Endothelial cell of umbilical vein (primary cell): ENCODE data around the gene MEIS3. TPM values are rescaled to one million over a fixed set of nuclear protein-coding genes. Genes with fewer than 3 reads are reported as not detected.

Experiments
- BruUV-seq: library from RNA; stranded (reverse); fragments of 400-500 nt; replicated peaks from 2 replicates; lab custom pipeline; 2021; lab: Mats Ljungman, UMichigan
- CTCF ChIA-PET: fragments of 300-600, 350-600 bp; sonication (Branson Sonifier 250); formaldehyde crosslinking; loops from one replicate; lab custom pipeline; 2021; ENCODE audit warnings: antibody characterized with exemption, inconsistent platforms; lab: Charles Lee
- POLR2A ChIA-PET: fragments of 300-600, 350-600 bp; sonication (Branson Sonifier 250); formaldehyde crosslinking; loops from one replicate; lab custom pipeline; 2021; ENCODE audit warnings: antibody characterized with exemption, inconsistent platforms; lab: Charles Lee
- DNase-seq: peaks from one replicate; pipeline ENCODE4 v3.0.0-alpha.2; 2011; ENCODE audit warnings: low read depth, low spot score
- FAIRE-seq: peaks from 2 replicates; lab custom pipeline; 2011; peaks lifted over from hg19 to GRCh38; lab: Jason Lieb, UNC
- H2AFZ ChIP-seq: 2 replicates; pipeline ENCODE4 v1.6.0; 2012; ENCODE audit warnings: low read depth, low read length, control low read depth, inconsistent platforms
- H3K27ac ChIP-seq: 2 replicates; pipeline ENCODE4 v1.5.1; 2011; ENCODE audit warnings: low read depth, mild to moderate bottlenecking, control low read depth, low read length, moderate library complexity; ENCODE audit not compliant: insufficient read depth
- H3K27me3 ChIP-seq, 2 experiments: 2 replicates each; pipeline versions ENCODE4 v1.6.0 to v1.6.1; 2011; ENCODE audit warnings: low read length in 2 of 2, mixed read lengths in 1 of 2; ENCODE audit not compliant: control insufficient read depth in 2 of 2, insufficient read depth in 2 of 2
- H3K36me3 ChIP-seq, 2 experiments: 2 replicates in 1 of 2; 3 replicates in 1 of 2; pipeline ENCODE4 v1.5.1; 2011; ENCODE audit warnings: low read length in 2 of 2, mild to moderate bottlenecking in 1 of 2, moderate library complexity in 1 of 2; ENCODE audit not compliant: control insufficient read depth in 2 of 2, insufficient read depth in 2 of 2; ENCODE audit errors: extremely low read depth in 1 of 2
- H3K4me1 ChIP-seq: 3 replicates; pipeline ENCODE4 v1.5.1; 2011; ENCODE audit warnings: mild to moderate bottlenecking, low read length; ENCODE audit not compliant: control insufficient read depth, insufficient read depth; ENCODE audit errors: extremely low read depth
- H3K4me2 ChIP-seq: 2 replicates; pipeline ENCODE4 v1.6.1; 2011; ENCODE audit warnings: low read length, control low read depth, mixed read lengths; ENCODE audit not compliant: insufficient read depth
- H3K4me3 ChIP-seq, 3 experiments: fragments of 200-600 bp in 1 of 3; sonication (generic), shearing (Covaris generic) in 1 of 3; replicated peaks in 1 of 3; 2 replicates each; pipeline ENCODE4 v1.5.1; 2011 to 2016; ENCODE audit warnings: control low read depth in 3 of 3, low read length in 3 of 3, mild to moderate bottlenecking in 2 of 3, inconsistent platforms in 1 of 3, low read depth in 1 of 3, moderate library complexity in 1 of 3; ENCODE audit not compliant: insufficient read depth in 1 of 3
- H3K79me2 ChIP-seq: 2 replicates; pipeline ENCODE4 v1.6.0; 2012; ENCODE audit warnings: low read length, inconsistent platforms; ENCODE audit not compliant: control insufficient read depth, insufficient read depth
- H3K9ac ChIP-seq: replicated peaks from 2 replicates; pipeline ENCODE3; 2011; ENCODE audit warnings: low read length, control low read depth; ENCODE audit not compliant: insufficient read depth; ENCODE audit errors: extremely low read depth
- H3K9me1 ChIP-seq: replicated peaks from 3 replicates; pipeline ENCODE4 v1.6.0; 2011; ENCODE audit warnings: mild to moderate bottlenecking, low read length; ENCODE audit not compliant: control insufficient read depth, insufficient read depth; ENCODE audit errors: extremely low read depth
- H3K9me3 ChIP-seq: replicated peaks from 2 replicates; pipeline ENCODE4 v1.5.1; 2012; ENCODE audit warnings: low read length, inconsistent platforms; ENCODE audit not compliant: control insufficient read depth, insufficient read depth
- H4K20me1 ChIP-seq: replicated peaks from 2 replicates; pipeline ENCODE3; 2011; ENCODE audit warnings: mild to moderate bottlenecking, low read length; ENCODE audit not compliant: control insufficient read depth, insufficient read depth; ENCODE audit errors: extremely low read depth
- CTCF ChIP-seq, 2 donors: IDR thresholded peaks; 1 replicate in 1 of 2; 2 replicates in 1 of 2; pipeline ENCODE4 v1.5.1; 2011; ENCODE audit warnings: low read length in 2 of 2, mild to moderate bottlenecking in 2 of 2, moderate library complexity in 2 of 2, control low read depth in 1 of 2, inconsistent platforms in 1 of 2, low read depth in 1 of 2; ENCODE audit not compliant: insufficient read depth in 1 of 2; ENCODE audit errors: extremely low read depth in 1 of 2
- EZH2 ChIP-seq: IDR thresholded peaks from 2 replicates; pipeline ENCODE4 v1.6.1; 2012; ENCODE audit warnings: borderline replicate concordance, low read depth, mild to moderate bottlenecking, moderate library complexity, low read length, inconsistent platforms; ENCODE audit not compliant: severe bottlenecking
- FOS ChIP-seq: IDR thresholded peaks from 2 replicates; pipeline ENCODE4 v1.6.1; 2011; ENCODE audit warnings: mild to moderate bottlenecking, low read length, moderate library complexity, borderline replicate concordance; ENCODE audit not compliant: insufficient read depth
- GATA2 ChIP-seq: IDR thresholded peaks from 2 replicates; pipeline ENCODE4 v1.7.0; 2011; ENCODE audit warnings: low read depth, mild to moderate bottlenecking, moderate library complexity, mixed read lengths, low read length; ENCODE audit not compliant: insufficient read length, insufficient read depth
- JUN ChIP-seq: IDR thresholded peaks from 2 replicates; pipeline ENCODE4 v1.6.1; 2011; ENCODE audit warnings: borderline replicate concordance, low read depth; ENCODE audit not compliant: insufficient read length, insufficient read depth
- MAX ChIP-seq: IDR thresholded peaks from 2 replicates; pipeline ENCODE4 v1.6.1; 2011; ENCODE audit not compliant: insufficient read depth, insufficient read length
- MYC ChIP-seq: IDR thresholded peaks from one replicate; pipeline ENCODE4 v1.6.1; 2011; ENCODE audit warnings: mild to moderate bottlenecking, low read depth, low read length
- POLR2A ChIP-seq: IDR thresholded peaks from 2 replicates; pipeline ENCODE4 v1.6.1; 2012; ENCODE audit warnings: low read depth, mild to moderate bottlenecking, control low read depth, low read length
- POLR2AphosphoS5 ChIP-seq: IDR thresholded peaks from 2 replicates; pipeline ENCODE4 v1.6.1; 2012; ENCODE audit warnings: low read depth, mild to moderate bottlenecking, control low read depth, low read length, moderate library complexity; ENCODE audit not compliant: insufficient read depth
- dilution Hi-C: fragments of 300-500 bp; cut with MboI; formaldehyde crosslinking; loops from one replicate; pipeline ENCODE4 v1.15.0; 2019; ENCODE audit warnings: low sequenced_read_pairs; ENCODE audit not compliant: extremely low pct_ligation_motif_present
- intact Hi-C: fragments of 100-400 bp; cut with micrococcal nuclease; formaldehyde crosslinking; loops from one replicate; pipeline ENCODE4 v1.10.0; 2022
- polyA plus RNA-seq, 4 experiments: library from polyadenylated mRNA; depleted of rRNA in 3 of 4; stranded (reverse) in 3 of 4; unstranded in 1 of 4; fragments of >200 nt; gene quantifications; 2 replicates each; pipeline versions ENCODE4 v1.2.1 to v1.2.3, GENCODE V29; 2011 to 2012; ENCODE audit warnings: missing spikeins in 1 of 4
- total RNA-seq: library from RNA; stranded (reverse); gene quantifications from 2 replicates; pipeline ENCODE4 v1.2.3, GENCODE V29; 2021

The MEIS3 gene
- total and polyA plus RNA-seq, 2 donors (not counting 3 experiments of a cell fraction or from before 2014, with no cell fraction given) = 0.42 TPM; not detected in 1

GRCh38 chr19:47372603-47373002 lies 46.7 kb downstream of the MEIS3 start:
- no peak overlapping the region for H3K4me2 ChIP-seq
- no peaks in the 10 kb centered on the region for H3K79me2 ChIP-seq
- H3K4me3 ChIP-seq = no peak overlapping the region
- no peaks in the 10 kb centered on the region for H3K9me3 ChIP-seq
- H3K4me1 ChIP-seq = no peaks in the 10 kb centered on the region
- DNase-seq = no peak
- H2AFZ ChIP-seq = no peak overlapping the region
- ChIA-PET CTCF (no interaction called here), POLR2A (no interaction called here)
- dilution Hi-C loops (no loop called here), intact Hi-C loops (no loop called here)
- no peaks in the 10 kb centered on the region for H4K20me1 ChIP-seq
- no peak overlapping the region for H3K27ac ChIP-seq
- H3K36me3 ChIP-seq = peaks cover 14 to 70% of the 10 kb centered on the region in 2 experiments
- TF ChIP-seq MYC (no peak), JUN (no peak), MAX (no peak), POLR2A (no peak), FOS (no peak), POLR2AphosphoS5 (no peak), EZH2 (no peak), GATA2 (no peak), CTCF (IDR thresholded peaks at IDR 0.05; ENCODE audit: extremely low read depth in 1 of 2, insufficient read depth in 1 of 2, low read depth in 1 of 2, low read length in 2 of 2) (no peak)
- H3K27me3 ChIP-seq = no peaks in the 10 kb centered on the region
- H3K9ac ChIP-seq = no peak overlapping the region
- no TSS peak for BruUV-seq
- no peaks in the 10 kb centered on the region for H3K9me1 ChIP-seq
- no peak for FAIRE-seq
